ENCODE measurements around the gene CNTN4.

DNA sequence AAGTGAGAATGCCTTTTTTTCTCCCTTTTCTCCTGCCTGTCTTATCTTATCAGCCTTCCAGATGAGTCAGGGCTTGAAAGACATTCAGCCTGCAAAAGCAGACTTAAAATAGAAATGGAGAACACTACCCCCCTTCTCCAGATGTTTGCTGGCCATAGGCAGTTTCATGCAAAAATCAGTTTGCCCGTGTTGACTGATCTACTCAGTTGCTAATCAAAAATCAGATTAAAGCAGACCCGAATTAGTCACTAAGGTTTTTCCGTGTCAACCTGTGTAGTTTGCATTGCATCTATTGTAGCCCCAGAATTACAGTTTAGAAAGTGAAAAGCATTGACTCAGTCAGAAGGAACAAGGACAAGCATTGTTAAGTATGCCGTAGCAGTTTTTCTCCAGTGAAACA, 955.3 kb downstream of the CNTN4 start:
- TF ChIP-seq, protein P1, sequence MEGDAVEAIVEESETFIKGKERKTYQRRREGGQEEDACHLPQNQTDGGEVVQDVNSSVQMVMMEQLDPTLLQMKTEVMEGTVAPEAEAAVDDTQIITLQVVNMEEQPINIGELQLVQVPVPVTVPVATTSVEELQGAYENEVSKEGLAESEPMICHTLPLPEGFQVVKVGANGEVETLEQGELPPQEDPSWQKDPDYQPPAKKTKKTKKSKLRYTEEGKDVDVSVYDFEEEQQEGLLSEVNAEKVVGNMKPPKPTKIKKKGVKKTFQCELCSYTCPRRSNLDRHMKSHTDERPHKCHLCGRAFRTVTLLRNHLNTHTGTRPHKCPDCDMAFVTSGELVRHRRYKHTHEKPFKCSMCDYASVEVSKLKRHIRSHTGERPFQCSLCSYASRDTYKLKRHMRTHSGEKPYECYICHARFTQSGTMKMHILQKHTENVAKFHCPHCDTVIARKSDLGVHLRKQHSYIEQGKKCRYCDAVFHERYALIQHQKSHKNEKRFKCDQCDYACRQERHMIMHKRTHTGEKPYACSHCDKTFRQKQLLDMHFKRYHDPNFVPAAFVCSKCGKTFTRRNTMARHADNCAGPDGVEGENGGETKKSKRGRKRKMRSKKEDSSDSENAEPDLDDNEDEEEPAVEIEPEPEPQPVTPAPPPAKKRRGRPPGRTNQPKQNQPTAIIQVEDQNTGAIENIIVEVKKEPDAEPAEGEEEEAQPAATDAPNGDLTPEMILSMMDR (conservative IDR thresholded peaks at IDR 0.05; ENCODE audit: low read depth, low read length): no peak
- TF ChIP-seq EZH2 (IDR thresholded peaks at IDR 0.05; ENCODE audit: borderline replicate concordance, low read depth, low read length, poor library complexity, severe bottlenecking): no peak

All from A673 (cell line).